Erythroblast (primary cell): ENCODE measurements around the gene GRIK2.

Source experiments
- DNase-seq, 2 experiments: peaks; one replicate each; lab custom pipeline; 2025; lab: John Stamatoyannopoulos, UW
- GATA1 ChIP-seq: IDR thresholded peaks from 2 replicates; pipeline ENCODE4 v1.6.1; 2011; ENCODE audit warnings: low read depth, mild to moderate bottlenecking, control low read depth, low read length, moderate library complexity
- POLR2A ChIP-seq: IDR thresholded peaks from 2 replicates; pipeline ENCODE4 v1.6.1; 2011; ENCODE audit warnings: mild to moderate bottlenecking, low read length

Gene GRIK2

DNA sequence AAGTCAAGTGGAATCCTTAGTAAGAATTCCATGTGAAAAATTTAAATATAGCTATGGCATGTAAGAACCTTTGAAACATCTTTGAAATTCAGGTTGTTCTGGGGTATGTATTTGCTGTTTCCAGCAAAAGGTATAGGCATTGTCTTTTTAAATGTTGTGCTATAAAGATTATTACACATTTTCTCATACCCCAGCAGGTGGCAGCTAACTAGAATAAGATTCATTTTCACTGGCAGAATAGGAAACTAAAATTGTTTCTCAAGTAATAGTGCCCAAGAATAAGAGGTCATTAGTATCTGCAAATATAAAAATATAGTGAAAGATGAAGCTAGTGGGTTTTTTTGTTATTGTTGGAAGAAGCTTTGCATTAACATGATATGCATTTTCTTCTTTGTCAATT, 1.8 kb downstream of the GRIK2 start:
- no peak for DNase-seq

DNA sequence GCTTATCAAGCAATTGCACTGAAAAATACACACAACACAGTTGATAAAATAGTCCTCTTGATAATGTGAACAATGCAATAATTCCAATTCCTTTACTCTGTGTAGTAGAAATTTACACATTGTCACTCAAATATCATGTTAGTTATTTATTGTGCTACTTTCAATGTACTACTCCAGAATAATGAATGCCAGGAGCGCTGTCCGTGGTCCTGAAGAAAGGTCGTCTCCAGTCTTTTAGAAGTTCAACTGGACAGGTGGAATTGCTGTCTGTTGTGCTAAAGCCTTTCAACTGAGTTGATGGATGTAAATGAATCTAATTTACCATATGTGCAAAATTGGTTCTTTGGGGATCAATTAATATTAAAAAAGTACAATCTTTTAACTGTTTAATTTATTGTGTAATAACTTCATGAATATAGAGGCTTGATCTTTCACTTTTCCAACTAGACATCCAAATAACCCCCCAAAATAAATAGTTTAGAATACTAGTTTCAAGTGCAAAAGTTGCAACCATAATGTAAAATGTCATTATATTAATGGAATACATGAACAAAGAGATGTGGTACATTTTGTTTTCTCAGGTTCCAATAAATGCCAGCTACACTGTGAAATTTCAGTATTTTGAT, 3.2 kb downstream of the GRIK2 start:
- peak; percentile 38 to 56 for DNase-seq
- no peak for TF ChIP-seq POLR2A
- no peak for TF ChIP-seq GATA1

More for the DNA sequence above, 1.8 kb downstream of the GRIK2 start:
- TF ChIP-seq GATA1, result no peak
- TF ChIP-seq POLR2A, result no peak

DNA sequence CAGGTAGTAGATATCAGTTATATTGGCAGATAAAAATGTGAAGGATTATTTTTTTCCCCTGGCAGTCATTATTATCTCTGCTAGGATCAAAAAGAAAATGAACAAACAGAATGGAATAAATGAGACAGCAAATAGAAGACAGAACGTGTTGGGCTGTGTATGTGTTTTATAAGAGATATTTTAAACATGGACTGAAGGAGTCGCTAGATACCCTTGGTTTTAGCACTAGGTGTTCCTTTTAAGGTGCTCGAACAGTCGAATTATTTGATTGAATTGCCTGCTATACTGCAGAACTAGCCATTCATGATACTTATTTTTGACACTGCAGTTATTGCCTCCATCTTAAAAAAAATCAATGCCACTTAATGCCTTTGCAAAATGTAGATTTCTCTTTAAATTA, 3.7 kb downstream of the GRIK2 start:
- no peak for DNase-seq
- TF ChIP-seq GATA1, result no peak
- no peak for TF ChIP-seq POLR2A

DNA sequence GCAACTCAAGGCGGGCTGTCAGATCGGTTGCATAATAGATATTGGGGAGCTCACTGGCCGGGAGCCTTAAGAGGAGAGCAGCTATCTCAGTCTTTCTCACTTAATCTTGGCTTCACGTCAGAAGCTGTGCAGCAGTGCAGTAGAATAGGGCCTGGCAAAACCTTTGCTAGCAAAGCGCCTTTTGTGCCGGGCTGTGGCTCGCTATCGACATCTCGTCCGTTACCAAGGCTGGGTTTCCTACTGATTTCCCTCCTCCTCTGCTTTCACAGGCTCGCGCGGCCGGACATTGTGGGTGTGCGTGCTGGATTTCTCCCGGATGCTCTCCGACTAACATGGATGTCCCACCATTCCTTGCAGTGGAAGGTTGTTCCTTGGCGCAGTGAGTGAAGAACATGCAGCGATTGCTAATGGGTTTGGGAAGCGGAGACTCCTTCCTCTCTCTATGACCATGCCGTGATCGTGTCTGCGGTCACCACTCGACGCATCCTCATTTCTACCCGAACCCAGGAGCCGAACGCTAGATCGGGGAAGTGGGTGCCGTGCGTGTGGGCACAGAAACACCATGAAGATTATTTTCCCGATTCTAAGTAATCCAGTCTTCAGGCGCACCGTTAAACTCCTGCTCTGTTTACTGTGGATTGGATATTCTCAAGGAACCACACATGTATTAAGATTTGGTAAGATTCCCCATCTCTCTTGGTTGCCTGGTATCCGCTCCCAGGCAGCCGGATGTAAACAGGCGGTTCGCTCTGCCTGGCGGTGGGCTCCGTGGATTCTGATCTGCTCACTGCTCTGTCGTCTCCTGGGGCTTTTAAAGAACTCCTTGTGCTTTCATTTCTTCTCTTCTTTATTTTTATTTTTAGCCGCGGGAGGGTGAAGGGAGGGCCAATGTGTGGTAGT, 5.5 kb downstream of the GRIK2 start:
- TF ChIP-seq GATA1 (no peak), POLR2A (no peak)
- DNase-seq, result no peak

DNA sequence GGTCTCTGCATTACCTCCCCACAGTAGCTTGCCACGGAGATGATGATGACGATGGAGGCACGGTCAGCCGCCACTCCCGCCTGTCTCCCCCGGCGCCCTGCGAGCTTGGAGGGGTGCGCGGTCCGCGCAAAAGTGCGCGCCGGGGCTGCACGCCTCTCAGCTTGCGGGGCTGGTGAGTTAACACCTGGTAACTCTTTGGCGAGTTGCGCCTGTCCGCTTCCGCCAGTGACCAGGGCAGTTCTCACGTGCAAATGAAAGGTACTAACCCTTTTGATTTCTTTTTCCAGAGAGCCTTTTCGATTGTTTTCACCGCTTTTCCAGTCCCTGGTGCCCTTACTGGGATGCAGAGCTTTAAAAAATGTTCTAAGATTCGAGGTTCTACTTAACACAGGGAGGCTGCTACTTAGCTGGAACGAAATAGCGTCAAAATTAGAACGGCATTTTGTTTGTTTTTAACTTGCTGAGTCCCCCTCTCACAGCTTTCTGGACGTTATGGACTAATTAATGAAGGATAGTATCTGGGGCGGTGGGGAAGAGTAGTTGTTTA, 6.2 kb downstream of the GRIK2 start:
- no peak for DNase-seq
- TF ChIP-seq GATA1 (no peak), POLR2A (no peak)

DNA sequence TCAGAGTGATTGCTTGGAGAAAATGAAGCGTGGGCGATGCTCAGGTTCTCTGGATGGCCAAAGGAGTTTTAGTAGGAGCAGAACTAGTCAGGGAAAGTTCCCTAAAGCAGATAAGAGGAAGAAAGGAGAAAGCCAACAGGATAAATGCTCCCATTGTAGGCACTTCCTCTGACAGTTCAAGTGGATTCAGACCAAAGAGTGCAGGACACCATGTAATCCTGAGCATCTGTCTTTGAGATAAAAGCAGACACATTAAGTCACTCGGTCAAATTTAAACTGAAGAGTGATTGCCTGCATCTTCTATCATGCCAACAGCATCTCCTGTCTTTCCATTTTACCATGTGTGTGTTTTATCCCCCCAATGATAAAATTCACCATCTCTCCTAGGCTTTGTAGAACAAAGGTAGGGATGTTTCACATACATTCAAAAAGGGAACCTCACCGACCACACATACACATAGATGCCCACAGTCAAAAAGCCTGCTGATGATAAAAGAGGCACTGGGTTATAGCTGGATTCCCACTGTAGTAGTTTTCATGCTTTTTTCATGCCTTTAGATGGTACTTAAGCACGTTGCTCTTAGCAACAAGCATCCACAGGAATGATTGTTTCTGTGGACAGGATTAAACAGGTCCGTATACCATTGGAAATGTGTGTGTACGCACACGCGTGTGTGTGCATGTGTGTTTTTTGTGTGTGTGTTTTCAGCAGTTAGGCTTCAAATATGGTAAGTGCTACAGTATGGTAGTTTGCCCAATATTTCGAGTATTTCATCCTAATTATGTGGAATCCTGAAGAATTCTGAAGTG, 7.0 kb downstream of the GRIK2 start:
- DNase-seq, result no peak
- TF ChIP-seq POLR2A (no peak), GATA1 (no peak)

DNA sequence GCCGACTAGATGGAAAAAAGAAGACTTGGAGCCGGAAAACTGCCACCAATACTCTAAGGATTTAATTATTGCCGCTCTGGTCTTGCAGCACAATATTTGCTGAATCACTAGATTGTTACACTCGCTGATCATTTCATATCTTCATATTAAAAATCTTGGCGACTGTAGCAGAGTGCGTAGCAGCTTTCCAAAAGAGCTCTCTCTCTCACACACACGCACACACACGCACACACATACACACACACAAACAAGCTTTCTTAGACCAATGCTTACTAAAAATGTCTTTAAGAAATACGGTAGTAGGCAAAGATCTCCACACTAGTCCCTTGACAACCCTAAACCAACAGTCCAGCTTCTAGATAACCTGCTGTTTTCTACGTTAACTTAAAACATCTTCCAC, 7.7 kb downstream of the GRIK2 start:
- no peak for DNase-seq
- TF ChIP-seq POLR2A, result no peak
- no peak for TF ChIP-seq GATA1

DNA sequence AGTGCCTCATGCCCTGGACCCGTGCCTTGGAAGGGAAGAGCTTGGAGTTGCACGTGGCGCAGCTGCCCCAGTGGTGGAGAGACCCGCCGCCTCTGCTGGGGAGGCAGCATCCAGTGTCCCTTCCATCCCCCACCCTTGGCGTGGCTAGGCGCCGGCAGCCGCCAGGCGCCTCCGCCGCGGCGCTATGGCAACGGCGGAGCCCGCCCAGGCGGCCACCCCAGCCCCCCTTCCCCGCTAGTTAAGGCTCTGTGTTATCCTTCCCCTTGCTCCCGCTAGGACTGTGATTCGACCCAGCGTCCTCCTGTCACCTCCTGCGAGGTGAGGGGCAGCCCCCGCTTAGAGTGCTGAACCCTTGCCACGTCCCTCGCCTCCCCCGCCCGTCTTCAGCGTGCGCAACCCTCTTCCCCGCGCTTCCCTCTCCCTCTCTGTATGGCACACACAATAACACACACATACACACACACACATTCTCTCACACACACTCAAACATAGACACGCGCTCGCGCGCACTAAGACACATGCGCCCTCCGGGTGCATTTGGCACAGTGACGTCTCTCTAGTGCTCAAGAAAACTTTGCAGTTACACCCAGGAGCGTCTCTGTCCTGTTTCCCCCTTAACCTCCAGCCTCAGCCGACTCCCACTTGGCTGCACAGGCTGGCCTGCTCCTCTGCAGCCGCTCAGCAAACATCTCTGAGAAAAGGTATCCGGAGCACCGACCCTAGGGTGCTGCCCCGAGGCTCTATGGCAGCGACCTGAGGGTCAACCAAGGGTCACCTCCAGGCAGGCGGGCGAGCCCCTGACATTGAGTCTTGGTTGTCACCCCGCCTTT, 8.5 kb downstream of the GRIK2 start:
- TF ChIP-seq GATA1, result no peak
- TF ChIP-seq POLR2A, result no peak
- DNase-seq, result no peak

DNA sequence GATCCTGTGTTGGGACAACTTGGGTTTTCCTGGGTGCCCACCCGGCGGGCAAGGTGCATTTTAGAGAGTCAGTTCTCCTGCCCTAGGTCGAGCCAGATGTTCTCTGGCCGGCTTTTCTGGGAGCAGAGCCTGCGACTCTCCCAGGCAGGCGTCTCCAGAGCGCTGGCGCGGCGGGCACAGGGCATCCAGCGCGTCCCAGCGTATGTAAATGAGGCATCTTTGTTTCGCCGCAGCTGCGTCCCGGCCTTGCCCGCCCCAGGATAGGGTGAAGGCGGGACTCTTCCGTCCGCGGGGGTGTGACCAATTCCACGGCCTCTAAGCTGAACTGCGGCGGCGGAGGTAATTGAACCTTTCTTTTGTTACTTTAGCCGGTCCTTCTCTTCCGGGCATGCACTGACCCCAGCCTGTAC, 9.1 kb downstream of the GRIK2 start:
- no peak for DNase-seq
- no peak for TF ChIP-seq GATA1

DNA sequence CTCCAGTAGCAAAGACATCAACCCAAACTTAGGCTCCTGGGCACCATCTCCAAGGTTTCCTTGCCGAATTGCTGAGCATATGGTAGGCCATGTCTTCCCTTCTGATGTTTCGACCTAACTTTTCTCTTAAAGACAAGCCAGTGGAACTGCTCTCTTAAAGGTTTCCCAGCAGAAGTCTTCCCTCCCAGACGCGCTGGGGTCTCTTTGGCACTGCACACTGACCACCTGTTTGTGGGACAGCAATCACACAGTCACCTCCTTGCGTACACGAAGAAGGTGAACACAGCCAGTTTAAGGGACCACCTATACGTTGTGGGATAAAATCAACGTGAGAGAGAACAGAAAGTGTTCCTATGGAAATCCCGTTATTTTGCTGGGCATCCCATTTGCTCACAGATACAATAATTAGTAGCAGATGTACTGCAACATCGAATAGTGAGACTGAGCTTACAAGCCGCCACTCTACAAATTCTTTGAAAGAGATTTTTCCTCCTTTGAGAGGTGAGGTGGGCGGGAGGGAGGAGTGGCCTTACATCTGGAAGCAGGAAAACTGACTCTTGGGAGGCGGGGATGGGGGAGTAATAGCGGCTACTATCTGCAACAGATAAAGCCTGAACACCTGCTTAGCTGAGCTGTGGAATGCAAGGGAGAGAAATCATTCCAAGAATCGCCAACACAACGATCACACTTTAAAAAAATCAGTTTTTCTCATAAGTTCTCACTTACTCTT, 9.9 kb downstream of the GRIK2 start:
- TF ChIP-seq GATA1, result no peak
- no peak for TF ChIP-seq POLR2A
- DNase-seq, result no peak

DNA sequence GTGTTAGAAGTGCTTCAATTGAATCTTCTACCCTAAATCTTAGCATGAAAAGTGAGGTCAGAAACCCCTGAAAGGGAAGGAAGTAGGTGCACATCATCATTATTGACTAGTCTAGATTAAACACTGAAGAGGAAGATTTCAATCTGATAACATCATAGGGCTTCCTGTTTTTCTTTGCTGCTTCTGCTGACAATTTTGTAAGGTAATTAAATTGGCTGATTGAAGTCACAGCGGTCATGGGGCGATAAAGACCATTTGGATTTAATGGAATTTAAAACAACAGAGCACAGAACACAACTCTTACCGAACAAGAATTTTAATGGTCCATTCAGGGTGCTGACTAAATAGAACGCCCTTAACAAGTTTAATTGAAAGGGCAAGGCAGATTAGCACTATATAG, 11.3 kb downstream of the GRIK2 start:
- TF ChIP-seq GATA1 (no peak), POLR2A (no peak)
- DNase-seq, result no peak

DNA sequence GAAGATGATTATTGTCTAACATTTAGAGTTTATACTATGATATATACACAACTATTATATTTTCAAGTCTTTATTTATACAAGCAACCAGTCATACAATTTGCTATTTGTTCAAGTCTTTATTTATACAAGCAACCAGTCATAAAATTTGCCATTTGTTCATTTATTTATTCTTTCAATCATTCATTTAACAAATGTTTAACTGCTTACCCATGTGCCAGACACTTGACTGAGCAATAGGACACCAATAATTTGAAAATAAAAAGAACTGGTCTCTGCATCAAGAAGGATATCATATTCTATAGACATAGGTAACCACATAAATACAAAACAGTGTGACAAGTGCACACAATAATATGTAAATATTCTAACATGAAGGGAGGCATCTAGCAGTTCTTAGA, 20.3 kb downstream of the GRIK2 start:
- no peak for DNase-seq
- TF ChIP-seq GATA1, result no peak
- TF ChIP-seq POLR2A, result no peak
